NCI-H2107 treated with DMSO at 0.1 percent for 48 hours (cell line): ENCODE data around the gene MCRS1.

Experiments
- DNase-seq: peaks from one replicate; lab custom pipeline; 2025; ENCODE audit not compliant: unreplicated experiment; lab: John Stamatoyannopoulos, UW

Gene MCRS1

DNA sequence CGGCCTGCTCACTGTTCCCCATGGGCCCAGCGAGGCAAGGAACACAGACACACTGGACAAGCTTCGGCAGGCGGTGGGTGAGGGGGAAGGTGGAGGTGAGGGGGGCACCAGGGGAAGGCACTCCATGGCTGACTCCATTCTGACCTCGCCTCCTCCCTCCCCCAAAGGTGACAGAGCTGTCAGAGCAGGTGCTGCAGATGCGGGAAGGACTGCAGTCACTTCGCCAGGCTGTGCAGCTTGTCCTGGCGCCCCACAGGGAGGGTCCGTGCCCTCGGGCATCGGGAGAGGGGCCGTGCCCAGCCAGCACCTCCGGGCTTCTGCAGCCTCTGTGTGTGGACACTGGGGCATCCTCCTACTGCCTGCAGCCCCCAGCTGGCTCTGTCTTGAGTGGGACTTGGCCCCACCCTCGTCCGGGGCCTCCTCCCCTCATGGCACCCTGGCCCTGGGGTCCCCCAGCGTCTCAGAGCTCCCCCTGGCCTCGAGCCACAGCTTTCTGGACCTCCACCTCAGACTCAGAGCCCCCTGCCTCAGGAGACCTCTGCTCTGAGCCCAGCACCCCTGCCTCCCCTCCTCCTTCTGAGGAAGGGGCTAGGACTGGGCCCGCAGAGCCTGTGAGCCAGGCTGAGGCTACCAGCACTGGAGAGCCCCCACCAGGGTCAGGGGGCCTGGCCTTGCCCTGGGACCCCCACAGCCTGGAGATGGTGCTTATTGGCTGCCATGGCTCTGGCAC is 10.6 kb downstream of the MCRS1 start:
- DNase-seq: no peak

GRCh38 chr12:49556391-49557186 is 11.4 kb downstream of the MCRS1 start:
- DNase-seq: no peak

GRCh38 chr12:49555631-49556390 is 12.1 kb downstream of the MCRS1 start:
- DNase-seq: no peak

GRCh38 chr12:49554266-49554665 is 13.7 kb downstream of the MCRS1 start:
- DNase-seq: no peak

DNA sequence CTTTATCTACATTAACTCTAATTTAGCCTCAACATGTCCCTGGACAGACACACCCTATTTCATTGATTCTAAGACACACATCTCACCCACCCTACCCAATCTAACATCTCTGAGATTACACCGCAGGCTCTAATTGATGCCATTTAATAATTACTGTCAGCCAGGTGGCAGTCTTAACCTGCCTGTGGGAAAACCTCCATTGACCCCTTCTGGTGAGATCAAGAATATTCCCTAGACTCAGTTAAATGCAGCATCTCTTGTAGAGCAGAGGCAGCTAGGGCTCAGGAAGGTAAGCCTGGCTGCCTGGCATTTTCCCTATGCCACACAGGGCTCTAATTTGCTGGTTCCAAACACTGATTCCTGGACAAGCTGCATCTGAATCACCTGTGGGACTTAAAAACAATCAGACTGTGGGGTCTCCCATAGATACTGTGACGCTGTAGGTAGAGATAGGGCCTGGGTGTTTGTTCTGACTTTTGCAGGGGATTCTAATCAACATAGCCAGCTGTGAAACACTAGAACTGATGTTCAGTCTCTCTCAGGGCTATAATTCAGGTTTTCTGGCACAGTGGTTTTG is 14.3 kb downstream of the MCRS1 start:
- DNase-seq: peak; percentile 71

- DNase-seq: no peak
Observed at GRCh38 chr12:49552899-49553298, 15.0 kb downstream of the MCRS1 start.

GRCh38 chr12:49552425-49552824 is 15.5 kb downstream of the MCRS1 start:
- no peak for DNase-seq

DNA sequence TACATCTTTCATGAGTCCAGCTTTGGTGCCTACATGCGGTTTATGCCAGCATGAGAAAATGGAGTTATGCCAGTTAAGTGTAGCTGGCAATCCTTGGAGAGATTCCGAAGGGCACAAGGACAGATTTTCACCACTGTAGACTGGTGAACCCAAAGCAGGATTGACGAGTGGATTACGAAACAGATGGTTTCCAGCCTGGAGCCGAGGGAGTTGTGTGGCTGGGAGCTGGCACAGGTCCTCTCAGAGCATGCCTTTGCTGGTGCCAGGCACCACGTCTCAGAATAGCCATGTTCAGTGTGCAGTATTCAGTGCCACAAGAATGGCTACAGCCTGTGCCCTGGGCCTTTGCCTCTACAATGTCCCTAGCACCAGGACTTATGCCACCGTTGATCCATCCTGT is 15.9 kb downstream of the MCRS1 start:
- DNase-seq: no peak

DNA sequence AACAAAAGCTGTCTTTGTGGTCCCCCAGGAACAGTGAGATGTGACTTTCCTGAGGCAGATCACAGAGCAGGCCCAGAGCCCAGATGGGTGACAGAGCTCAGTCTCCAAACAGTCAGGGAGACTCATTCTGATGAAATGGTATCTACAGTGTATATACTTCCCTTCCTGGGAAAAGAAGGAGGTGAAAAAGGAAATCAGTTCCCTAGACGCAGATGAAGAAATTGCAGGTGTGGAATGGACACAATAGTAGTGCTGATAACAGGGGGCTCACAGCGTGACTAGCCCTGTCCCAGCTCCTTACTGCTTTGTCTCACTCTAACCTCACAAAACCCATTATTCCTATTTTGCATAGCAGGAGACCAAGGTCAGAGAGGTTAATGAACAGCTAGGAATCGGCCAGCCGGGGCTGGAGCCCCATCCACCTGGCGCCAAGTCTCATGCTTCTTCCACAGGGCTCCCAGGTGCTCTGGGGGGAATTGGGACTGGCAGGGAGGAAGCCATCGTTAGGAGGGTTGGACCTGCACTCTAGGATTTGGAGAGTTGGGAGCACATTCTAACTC is 17.2 kb downstream of the MCRS1 start:
- no peak for DNase-seq

DNA sequence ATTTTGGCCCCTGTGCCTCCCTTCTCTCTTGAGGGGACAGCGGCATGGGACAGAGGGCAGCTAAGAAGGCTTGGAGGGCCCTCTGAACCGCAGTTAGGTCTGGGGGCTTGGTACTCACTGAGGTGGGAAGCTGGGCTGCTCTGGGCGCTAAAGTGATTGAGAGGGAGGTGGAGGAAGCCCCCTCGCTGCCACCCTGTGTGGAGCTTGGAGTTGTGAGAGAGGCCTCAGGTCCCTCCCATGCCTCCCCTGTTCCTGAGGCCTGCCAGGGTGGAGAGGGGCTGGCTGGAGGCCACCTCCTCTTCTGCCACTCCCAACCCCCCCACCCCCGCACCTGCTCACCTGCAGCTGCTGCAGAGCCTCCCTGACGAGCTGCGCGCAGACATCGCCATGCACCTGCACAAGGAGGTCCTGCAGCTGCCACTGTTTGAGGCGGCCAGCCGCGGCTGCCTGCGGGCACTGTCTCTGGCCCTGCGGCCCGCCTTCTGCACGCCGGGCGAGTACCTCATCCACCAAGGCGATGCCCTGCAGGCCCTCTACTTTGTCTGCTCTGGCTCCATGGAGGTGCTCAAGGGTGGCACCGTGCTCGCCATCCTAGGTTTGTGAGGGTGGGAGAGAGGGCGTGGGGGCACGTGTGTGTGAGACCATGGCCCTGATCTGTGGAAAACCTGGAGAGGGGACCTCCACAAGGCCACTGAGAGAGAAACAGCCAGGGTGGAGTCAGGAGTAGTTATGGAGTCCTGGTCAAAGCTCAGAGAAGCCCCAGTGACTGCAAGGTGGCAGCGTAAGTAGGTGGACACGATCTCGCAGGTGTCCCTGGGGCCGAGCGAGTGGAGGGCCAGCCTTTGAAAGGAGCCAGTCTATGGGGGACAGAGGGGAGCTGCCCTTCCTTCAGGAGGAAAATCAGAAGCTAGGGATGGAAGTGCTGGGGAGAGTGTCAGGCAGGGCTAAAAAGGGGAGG is 17.9 kb downstream of the MCRS1 start:
- DNase-seq: peak; percentile 65

DNA sequence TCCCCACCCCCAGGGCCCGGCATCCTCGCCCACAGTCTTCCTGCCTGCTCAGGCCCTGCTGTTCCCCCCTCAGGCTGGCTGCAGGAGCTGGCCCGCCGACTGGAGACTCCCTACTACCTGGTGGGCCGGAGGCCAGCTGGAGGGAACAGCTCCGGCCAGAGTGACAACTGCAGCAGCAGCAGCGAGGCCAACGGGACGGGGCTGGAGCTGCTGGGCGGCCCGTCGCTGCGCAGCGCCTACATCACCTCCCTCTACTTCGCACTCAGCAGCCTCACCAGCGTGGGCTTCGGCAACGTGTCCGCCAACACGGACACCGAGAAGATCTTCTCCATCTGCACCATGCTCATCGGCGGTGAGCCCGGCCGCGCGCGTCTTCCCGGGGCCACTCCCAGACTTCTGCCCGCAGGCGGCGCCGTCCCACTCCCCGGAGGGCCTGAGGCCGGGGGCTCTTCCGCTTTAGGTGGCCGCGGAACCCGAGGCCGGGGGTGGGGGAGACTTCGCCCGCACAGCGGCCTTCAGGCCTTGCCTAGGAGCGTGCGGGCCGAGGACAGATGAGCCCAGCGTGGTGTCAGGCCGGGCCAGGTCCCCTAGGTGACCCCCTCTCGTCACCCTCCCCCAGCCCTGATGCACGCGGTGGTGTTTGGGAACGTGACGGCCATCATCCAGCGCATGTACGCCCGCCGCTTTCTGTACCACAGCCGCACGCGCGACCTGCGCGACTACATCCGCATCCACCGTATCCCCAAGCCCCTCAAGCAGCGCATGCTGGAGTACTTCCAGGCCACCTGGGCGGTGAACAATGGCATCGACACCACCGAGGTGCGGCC is 18.9 kb downstream of the MCRS1 start:
- no peak for DNase-seq

GRCh38 chr12:49548481-49548821 is 19.5 kb downstream of the MCRS1 start:
- no peak for DNase-seq

DNA sequence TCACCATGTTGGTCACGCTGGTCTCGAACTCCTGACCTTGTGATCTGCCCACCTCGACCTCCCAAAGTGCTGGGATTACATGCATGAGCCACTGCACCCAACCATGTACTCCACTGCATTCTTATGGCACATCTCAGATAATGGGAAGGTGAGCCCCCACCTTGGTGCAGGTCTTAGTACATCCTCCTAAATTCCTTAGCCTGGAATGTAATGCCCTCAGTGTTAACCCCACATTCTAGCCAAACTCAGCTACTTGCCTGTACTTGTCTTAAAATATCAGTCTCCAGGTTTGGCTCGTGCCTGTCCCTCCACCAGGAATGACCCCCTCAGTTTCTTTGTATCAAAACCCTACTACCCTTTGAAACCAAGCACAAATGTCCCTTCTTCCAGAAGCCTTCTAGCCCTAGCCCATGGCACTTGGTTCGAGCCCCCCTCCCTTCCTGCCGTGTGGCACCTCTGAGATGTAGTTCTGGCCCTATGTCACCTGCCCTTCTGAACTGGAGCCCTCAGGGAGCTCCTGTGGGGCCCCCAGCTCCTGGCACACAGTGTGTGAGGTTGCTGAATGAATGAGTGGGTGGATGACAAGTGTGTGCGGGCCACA is 20.8 kb downstream of the MCRS1 start:
- DNase-seq: no peak

DNA sequence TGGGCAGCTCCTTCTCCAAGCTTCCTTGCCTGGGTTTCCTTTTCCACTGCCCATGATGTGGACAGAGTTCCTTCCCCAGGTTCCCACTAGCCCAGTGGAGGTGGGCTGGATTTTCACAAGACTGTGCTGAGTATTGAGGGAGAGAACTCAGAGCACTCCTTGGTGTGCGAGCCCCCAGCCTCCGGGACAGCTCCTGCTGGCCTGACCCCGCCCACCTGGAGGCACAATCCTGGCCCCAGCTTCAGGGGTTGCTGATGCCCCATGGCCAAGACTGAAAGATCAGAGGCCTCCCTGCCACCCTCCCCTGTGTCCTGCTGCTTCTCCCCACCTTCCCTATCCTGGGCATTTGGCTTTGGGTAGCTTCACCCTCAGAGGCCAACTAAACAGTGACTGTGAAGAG is 21.5 kb downstream of the MCRS1 start:
- no peak for DNase-seq

DNA sequence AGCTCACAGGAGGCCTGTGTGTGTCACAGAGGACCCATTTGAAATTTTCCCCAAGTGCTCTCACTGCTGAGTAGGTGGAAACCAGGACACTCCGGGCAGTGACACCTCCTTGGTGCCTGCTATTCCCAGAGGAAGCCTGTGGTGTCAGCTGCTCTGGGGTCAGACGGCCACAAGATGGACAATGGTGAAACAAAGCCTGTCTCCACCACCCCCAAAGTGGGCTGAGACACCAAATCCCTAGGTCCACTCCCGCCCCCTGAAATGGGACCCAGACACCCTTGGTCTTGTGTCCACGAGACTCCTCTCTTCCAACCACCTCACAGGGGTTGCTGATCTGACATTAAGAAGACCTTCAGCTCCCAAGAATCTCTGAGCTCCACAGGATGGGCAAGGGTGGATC is 22.1 kb downstream of the MCRS1 start:
- no peak for DNase-seq

- no peak for DNase-seq
Observed at GRCh38 chr12:49543914-49544815, 23.8 kb downstream of the MCRS1 start.

- DNase-seq: no peak
Observed at GRCh38 chr12:49543221-49543913, 24.6 kb downstream of the MCRS1 start.
